Panc1 (cell line): ENCODE data around the gene PEF1. TPM values are rescaled to one million over a fixed set of nuclear protein-coding genes. Genes with fewer than 3 reads are reported as not detected.

Source experiments
- ATAC-seq: fragments of 200-7000 bp; cut with Tn5 transposase; 2 replicates; pipeline ENCODE4 v1.9.1; 2020; ENCODE audit warnings: mild to moderate bottlenecking, moderate library complexity
- BruUV-seq: library from RNA; stranded (reverse); fragments of 400-500 nt; replicated peaks from 2 replicates; lab custom pipeline; 2021; lab: Mats Ljungman, UMichigan
- CTCF ChIA-PET: fragments of 300-600 bp; sonication (Branson Sonifier 250); formaldehyde crosslinking; loops from one replicate; lab custom pipeline; 2022; ENCODE audit warnings: antibody characterized with exemption; lab: Charles Lee
- POLR2A ChIA-PET: fragments of 300-600 bp; sonication (Branson Sonifier 250); formaldehyde crosslinking; loops from one replicate; lab custom pipeline; 2022; ENCODE audit warnings: antibody characterized with exemption; lab: Charles Lee
- DNase-seq: peaks from one replicate; pipeline ENCODE4 v3.0.0-alpha.2; 2010; ENCODE audit warnings: low read depth, low spot score
- H3K27ac ChIP-seq: 2 replicates; pipeline ENCODE4 v1.5.1; 2011; ENCODE audit warnings: mild to moderate bottlenecking, low read length, inconsistent platforms
- H3K27me3 ChIP-seq: fragments of 200-500 bp; sonication (Bioruptor generic); 2 replicates; pipeline ENCODE4 v1.6.0; 2014; ENCODE audit warnings: low read length, inconsistent platforms; ENCODE audit not compliant: control insufficient read depth, insufficient read depth
- H3K36me3 ChIP-seq: fragments of 200-500 bp; sonication (Bioruptor generic); 2 replicates; pipeline ENCODE4 v1.5.1; 2014; ENCODE audit warnings: inconsistent platforms, mild to moderate bottlenecking, low read length, moderate library complexity; ENCODE audit not compliant: control insufficient read depth, insufficient read depth
- H3K4me1 ChIP-seq: 2 replicates; pipeline ENCODE4 v1.5.1; 2011; ENCODE audit warnings: inconsistent platforms, mild to moderate bottlenecking, low read length, moderate library complexity; ENCODE audit not compliant: control insufficient read depth, insufficient read depth
- H3K4me3 ChIP-seq, 2 experiments: 2 replicates each; pipeline ENCODE4 v1.5.1; 2011 to 2012; ENCODE audit warnings: low read depth in 2 of 2, low read length in 2 of 2, mild to moderate bottlenecking in 2 of 2, inconsistent platforms in 1 of 2, moderate library complexity in 1 of 2
- H3K9me3 ChIP-seq: fragments of 200-500 bp; sonication (Bioruptor generic); 2 replicates; pipeline ENCODE4 v1.5.1; 2014; ENCODE audit warnings: low read depth, mild to moderate bottlenecking, inconsistent platforms, low read length, moderate library complexity; ENCODE audit not compliant: control insufficient read depth, insufficient read depth
- CTCF ChIP-seq: fragments of 450-650 bp; IDR thresholded peaks from 2 replicates; pipeline ENCODE4 v1.5.1; 2017; ENCODE audit warnings: mild to moderate bottlenecking
- POLR2AphosphoS5 ChIP-seq: IDR thresholded peaks from 2 replicates; pipeline ENCODE4 v1.6.1; 2012; ENCODE audit warnings: mild to moderate bottlenecking, low read depth, low read length, moderate library complexity
- REST ChIP-seq, 2 experiments: IDR thresholded peaks; 2 replicates each; pipeline ENCODE4 v1.6.1; 2011 to 2012; ENCODE audit warnings: low read depth in 2 of 2, control low read depth in 1 of 2, low read length in 1 of 2, mild to moderate bottlenecking in 1 of 2, moderate library complexity in 1 of 2; ENCODE audit not compliant: insufficient read depth in 1 of 2
- SIN3A ChIP-seq: IDR thresholded peaks from 2 replicates; pipeline ENCODE4 v1.6.1; 2012; ENCODE audit warnings: low read depth, mild to moderate bottlenecking, low read length, moderate library complexity, borderline replicate concordance; ENCODE audit not compliant: insufficient read depth
- TCF7L2 ChIP-seq: IDR thresholded peaks from 2 replicates; pipeline ENCODE4 v1.6.1; 2011; ENCODE audit warnings: mild to moderate bottlenecking, low read depth, low read length, inconsistent platforms
- in situ Hi-C: cut with HindIII; loops from 2 replicates; pipeline ENCODE4 v1.10.0; 2016; ENCODE audit warnings: low sequenced_read_pairs, low pct_unique_long_range_greater_than_20kb
- intact Hi-C: fragments of 100-400 bp; cut with micrococcal nuclease; formaldehyde crosslinking; loops from one replicate; pipeline ENCODE4 v1.10.0; 2022; ENCODE audit not compliant: unreplicated experiment
- total RNA-seq: library from RNA; stranded (reverse); gene quantifications from one replicate; pipeline ENCODE4 v1.2.1, GENCODE V29; 2021; ENCODE audit not compliant: unreplicated experiment

PEF1 gene
- total RNA-seq, 1 experiment from 2014 or later, result 58.4 TPM

GRCh38 chr1:31617916-31618746 is 26.5 kb downstream of the PEF1 start:
- peak overlapping the region; percentile 45 to 47 for H3K4me3 ChIP-seq
- peaks cover 5% of the 10 kb centered on the region for H3K27me3 ChIP-seq
- DNase-seq, result no peak
- intact Hi-C loops, result no loop called here
- no peaks in the 10 kb centered on the region for H3K36me3 ChIP-seq
- in situ Hi-C loops, result no loop called here
- TF ChIP-seq CTCF (peak; percentile 95), SIN3A (no peak)
- H3K27ac ChIP-seq, result no peak overlapping the region
- POLR2A ChIA-PET, result no interaction called here
- peaks cover 3% of the 10 kb centered on the region for H3K4me1 ChIP-seq
- CTCF ChIA-PET, result interaction anchor here (0.5 kb wide), 1 partner anchor 182 kb away, joined by 6 read pairs; no protein-coding TSS in a partner anchor
- H3K9me3 ChIP-seq, result no peaks in the 10 kb centered on the region
- no TSS peak for BruUV-seq
- peak; percentile 84 for ATAC-seq

- BruUV-seq, result no TSS peak
- Histone ChIP-seq H3K27me3 (peaks cover 5% of the 10 kb centered on the region), H3K27ac (no peak within 1 kb of the TSS), H3K4me1 (peaks cover 3% of the 10 kb centered on the region), H3K9me3 (no peaks in the 10 kb centered on the region), H3K36me3 (no peaks in the 10 kb centered on the region), H3K4me3 (peak within 1 kb of the TSS; percentile 45 to 47)
- in situ Hi-C loops, result no loop called here
- no peak for TF ChIP-seq SIN3A
- no peak for TF ChIP-seq CTCF
- TF ChIP-seq REST (IDR thresholded peaks at IDR 0.05; ENCODE audit: insufficient read depth in 1 of 2, low read depth in 2 of 2, low read length in 1 of 2), result no peak
- no peak for TF ChIP-seq TCF7L2
- TF ChIP-seq POLR2AphosphoS5, result no peak
- DNase-seq (no peak), ATAC-seq (peak; percentile 23)
- CTCF ChIA-PET, result interaction anchor here (0.7 kb wide), 1 partner anchor 63 kb away, joined by 21 read pairs; no protein-coding TSS in a partner anchor
- POLR2A ChIA-PET, result interaction anchor here (0.7 kb wide), 1 partner anchor 972 kb away, joined by 15 read pairs; no protein-coding TSS in a partner anchor
- intact Hi-C loops, result no loop called here
Measured at GRCh38 chr1:31617218-31617915, 27.3 kb downstream of the PEF1 start, which contains the start of gene HCRTR1. Gene HCRTR1, plus strand, starts transcription at chr1:31617689. Its CDS starts 1,504 bp downstream, at chr1:31619193.
